ES-I3 (cell line): ENCODE results near the gene RGS6.

Experiments
- H3K36me3 ChIP-seq: 2 replicates; pipeline ENCODE4 v1.6.1; 2013; ENCODE audit warnings: mild to moderate bottlenecking, low read length, control low read depth, moderate library complexity; ENCODE audit not compliant: insufficient read depth
- H3K4me1 ChIP-seq: 2 replicates; pipeline ENCODE4 v1.6.1; 2013; ENCODE audit warnings: mild to moderate bottlenecking, control low read depth, low read length; ENCODE audit not compliant: insufficient read depth
- H3K9ac ChIP-seq: 2 replicates; pipeline ENCODE4 v1.6.1; 2013; ENCODE audit warnings: low read depth, mild to moderate bottlenecking, low read length, moderate library complexity
- H3K9me3 ChIP-seq: 2 replicates; pipeline ENCODE4 v1.6.1; 2013; ENCODE audit warnings: mild to moderate bottlenecking, low read length, moderate library complexity; ENCODE audit not compliant: control insufficient read depth, insufficient read depth

RGS6 gene

DNA sequence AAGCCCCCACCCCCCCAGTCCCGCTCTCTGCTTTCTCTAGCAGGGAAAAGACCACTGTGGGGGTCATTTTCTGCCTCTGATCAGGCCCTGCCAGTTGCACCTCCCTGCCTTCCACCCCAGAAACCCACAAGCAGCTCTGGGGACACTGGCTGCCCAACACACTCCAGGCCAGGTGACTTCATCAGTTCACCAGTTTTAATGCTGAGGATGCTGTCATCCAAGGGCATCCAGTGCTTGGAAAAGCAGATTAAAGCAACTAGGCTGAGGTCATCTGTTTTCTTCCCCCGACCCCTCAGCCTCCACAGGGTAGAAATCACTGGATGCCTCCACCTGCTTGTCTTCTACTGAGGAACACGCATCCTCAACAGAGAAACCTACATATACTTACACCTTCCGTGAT is 679.3 kb downstream of the RGS6 start:
- Histone ChIP-seq H3K4me1 (peaks cover 25% of the 10 kb centered on the region), H3K9ac (no peak overlapping the region), H3K36me3 (no peaks in the 10 kb centered on the region), H3K9me3 (no peaks in the 10 kb centered on the region)

DNA sequence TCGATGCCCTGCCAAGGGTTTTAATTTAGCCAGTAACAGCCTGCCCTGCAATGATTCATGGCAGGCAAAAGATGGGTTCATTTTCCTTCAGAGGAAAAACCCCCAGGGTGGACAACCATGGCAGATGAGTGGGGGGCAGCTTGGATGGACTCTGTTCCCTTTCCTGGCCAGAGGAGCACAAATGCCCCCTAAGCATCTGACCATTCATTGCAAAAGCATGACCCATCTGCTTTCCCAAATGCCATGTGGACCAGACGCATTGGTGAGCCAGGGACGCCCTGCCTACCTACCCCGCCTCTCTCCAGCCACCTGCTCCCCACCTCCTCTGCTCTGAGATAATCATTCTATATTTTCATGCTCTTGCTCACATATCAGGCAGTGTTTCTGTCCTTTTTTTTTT is 679.8 kb downstream of the RGS6 start:
- no peaks in the 10 kb centered on the region for H3K9me3 ChIP-seq
- no peak overlapping the region for H3K9ac ChIP-seq
- no peaks in the 10 kb centered on the region for H3K36me3 ChIP-seq
- peaks cover 25% of the 10 kb centered on the region for H3K4me1 ChIP-seq

DNA sequence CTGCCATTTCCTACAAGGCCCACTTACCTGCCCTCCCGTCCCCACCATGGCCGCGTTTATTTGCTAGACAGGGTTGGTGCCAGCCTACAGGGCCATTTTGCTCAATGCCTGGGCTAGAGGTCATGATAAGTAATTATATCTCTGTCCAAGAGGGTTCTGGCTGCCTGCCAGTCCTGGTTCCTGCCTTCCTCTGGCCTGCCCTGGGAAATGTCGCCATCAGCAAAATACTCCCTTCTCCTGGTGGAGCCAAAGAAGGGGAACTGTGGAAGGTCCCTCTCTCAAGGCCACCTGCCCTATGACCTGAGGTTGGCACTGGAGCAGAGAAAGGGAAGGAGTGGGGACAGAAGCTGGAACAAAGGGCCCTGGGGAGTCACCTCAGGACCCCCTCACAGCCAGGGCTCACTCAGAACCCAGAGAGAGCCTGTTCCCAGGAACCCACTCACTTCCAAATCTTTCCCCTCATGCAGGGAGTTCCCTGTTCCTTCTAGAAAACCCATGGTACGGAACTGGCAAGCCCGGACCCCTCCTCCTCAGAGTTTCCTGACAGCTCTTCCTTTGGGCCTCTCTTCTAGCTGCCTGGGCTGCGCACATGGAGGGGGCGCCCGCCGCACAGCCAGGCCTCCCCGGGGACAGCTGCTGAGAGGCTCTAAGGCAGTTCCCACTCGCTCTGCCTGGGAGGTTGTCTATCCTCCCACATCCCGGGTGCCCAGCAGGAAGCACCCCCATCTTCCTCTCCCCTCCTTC is 681.2 kb downstream of the RGS6 start:
- Histone ChIP-seq H3K36me3 (no peaks in the 10 kb centered on the region), H3K9ac (no peak overlapping the region), H3K9me3 (no peaks in the 10 kb centered on the region)

DNA sequence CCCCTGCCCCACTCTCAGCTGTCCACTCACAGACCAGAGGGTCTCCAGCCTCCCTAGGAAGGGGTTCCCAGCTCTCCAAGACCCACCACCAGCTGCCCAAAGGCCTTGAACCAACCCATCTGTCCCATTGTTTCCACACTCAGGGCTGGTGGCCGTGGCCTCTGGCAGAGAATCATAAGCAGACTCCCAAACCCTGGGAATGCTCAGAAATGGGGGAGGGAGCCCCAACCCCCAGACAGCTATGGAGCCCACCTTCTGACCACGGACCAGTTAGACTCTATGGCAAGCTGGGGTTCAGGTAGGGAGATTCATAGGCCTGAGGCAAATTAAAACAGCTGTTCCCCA is 681.7 kb downstream of the RGS6 start:
- H3K9me3 ChIP-seq: no peaks in the 10 kb centered on the region
- no peaks in the 10 kb centered on the region for H3K36me3 ChIP-seq
- H3K9ac ChIP-seq: no peak overlapping the region
- peaks cover 10% of the 10 kb centered on the region; the same call in 1 of the 2 replicates for H3K4me1 ChIP-seq

More for the DNA sequence above, 681.2 kb downstream of the RGS6 start:
- peaks cover 13% of the 10 kb centered on the region for H3K4me1 ChIP-seq

DNA sequence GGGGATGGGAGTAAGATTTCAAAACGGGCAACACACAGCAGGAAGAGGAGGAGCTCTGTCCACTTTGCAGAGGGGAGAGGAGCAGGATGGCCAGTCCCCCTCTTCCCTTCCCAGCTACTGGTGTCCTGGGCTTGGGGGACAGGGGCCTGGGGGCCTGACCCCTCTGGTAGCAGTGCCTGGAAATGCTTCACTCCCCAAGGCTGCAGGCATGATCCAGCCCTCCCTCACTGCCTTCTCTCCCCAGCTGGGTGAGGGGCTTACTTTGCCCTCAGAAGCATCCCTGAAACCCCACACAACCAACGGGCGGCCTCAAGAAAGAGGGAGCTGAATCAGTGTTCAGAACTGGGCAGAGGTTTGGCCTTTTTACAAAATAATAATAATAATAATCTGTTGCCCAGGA is 682.1 kb downstream of the RGS6 start:
- Histone ChIP-seq H3K9me3 (no peaks in the 10 kb centered on the region), H3K36me3 (no peaks in the 10 kb centered on the region), H3K9ac (no peak overlapping the region), H3K4me1 (peaks cover 10% of the 10 kb centered on the region; the same call in 1 of the 2 replicates)

DNA sequence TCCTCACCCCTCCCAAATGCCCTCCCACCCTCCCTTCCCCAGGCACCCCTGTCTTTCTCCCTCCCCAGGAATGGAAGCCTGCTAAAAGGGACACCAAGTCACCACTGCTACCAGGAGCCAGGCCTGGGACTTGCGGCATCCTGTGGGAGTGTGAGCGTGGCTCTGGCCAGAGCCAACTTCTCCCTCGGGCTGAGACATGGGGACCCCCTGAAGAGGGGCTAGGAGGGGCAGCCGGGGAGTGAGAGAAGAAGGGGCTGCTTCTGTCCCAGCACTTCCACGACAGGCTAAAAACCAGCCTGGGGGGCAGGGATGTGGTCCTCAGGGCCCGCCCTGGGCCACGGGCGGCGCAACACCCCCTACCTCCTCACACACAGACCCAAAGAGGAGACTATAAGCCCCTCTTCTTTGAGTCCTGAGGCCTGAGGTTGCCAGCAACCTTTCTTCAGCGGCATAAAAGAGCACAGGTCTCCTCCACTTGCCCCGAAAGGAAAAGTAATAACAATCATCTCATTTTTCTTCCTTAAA is 682.7 kb downstream of the RGS6 start:
- Histone ChIP-seq H3K9me3 (no peaks in the 10 kb centered on the region), H3K4me1 (peaks cover 10% of the 10 kb centered on the region; the same call in 1 of the 2 replicates), H3K36me3 (no peaks in the 10 kb centered on the region), H3K9ac (no peak overlapping the region)

DNA sequence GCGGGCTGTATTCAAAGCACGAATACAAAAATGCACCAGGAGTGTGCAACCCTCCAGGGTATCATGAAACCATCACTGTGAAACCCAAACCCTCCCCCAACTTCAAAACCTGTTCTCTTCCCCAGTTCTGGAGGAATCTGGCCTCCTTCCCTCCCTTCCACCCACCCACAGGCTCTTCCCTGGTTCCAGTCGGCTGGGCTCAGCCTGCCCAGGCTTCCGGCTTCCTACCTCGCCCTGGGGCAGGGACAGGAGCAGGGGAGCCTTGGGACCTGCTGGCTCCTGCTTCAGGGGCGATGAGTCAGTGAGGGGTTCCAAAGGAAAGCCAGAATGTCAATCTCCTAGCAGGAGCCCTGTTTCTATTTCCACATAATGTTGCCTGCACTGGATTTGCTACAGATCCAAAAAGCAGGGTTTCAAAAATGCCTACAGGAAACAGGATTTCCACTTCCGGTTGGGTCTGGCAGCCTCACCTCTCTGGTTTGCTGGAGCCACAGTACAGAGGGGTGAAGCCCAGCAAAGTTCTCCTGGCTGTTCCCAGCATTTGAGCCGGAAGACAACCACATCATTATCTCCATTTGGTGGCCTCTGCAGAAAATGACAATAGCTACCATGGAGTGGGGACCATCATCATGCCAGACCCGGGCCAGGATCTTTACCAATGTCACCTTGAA is 683.4 kb downstream of the RGS6 start:
- Histone ChIP-seq H3K4me1 (peaks cover 10% of the 10 kb centered on the region; the same call in 1 of the 2 replicates), H3K9ac (no peak overlapping the region), H3K36me3 (no peaks in the 10 kb centered on the region), H3K9me3 (no peaks in the 10 kb centered on the region)
